ENCODE measurements around the gene LRRN2. TPM values are rescaled to one million over a fixed set of nuclear protein-coding genes. Genes with fewer than 3 reads are reported as not detected.

Gene LRRN2
- total RNA-seq, 1 donor from 2014 or later = 12.8 TPM

- DNase-seq = no peak
Measured at GRCh38 chr1:204628868-204629267, 56.7 kb downstream of the LRRN2 start.

DNA sequence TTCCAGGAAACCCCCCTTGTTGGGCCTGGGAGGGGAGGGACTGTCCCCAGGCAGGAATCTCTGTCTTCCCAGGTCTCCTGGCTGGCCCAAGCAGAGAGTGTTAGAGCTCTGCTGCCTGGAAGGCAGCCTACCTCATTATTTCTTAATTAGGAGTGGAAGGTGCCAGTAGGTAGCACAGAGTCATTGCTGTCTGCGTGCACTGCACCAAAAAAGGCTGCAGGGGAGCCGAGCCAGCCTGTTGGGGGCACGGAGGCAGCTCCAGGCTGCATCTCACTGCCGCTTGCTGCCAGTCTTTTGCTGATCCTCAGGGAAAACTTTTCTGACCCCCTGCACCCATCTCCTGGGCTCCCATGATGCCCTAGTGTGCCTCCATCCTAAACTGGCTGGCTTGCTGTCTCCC, 58.1 kb downstream of the LRRN2 start:
- no peak for DNase-seq

- no peak for DNase-seq
Measured at GRCh38 chr1:204626381-204626780, 59.2 kb downstream of the LRRN2 start.

DNA sequence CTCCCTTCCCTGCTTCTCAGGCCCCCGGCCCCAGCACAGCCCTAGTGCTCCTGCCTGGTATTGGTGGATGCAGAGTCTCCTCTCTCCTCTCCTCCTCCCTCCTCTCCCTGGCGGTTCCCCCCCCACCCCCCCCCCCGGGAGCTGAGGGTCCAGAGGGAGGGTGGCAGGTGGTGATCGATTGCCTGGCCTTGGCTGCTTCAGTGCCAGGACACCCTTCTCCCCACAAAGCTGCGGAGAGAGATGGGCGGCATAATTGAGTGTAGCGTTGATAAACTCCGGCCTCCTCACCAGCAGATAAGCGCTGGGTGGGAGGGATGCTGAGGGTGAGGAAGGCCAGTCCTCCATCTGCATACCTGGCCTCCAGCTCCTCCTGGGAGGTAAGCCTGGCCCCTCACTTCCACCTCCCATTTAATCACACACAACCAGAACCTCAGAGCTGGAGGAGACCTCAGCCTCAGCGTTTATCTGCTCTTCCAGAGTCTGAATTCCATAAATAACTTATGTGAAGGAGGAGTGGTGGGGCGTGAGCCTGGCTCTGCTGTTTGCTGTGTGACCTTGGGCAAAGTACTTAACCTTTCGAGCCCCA, 60.8 kb downstream of the LRRN2 start:
- DNase-seq = no peak

DNA sequence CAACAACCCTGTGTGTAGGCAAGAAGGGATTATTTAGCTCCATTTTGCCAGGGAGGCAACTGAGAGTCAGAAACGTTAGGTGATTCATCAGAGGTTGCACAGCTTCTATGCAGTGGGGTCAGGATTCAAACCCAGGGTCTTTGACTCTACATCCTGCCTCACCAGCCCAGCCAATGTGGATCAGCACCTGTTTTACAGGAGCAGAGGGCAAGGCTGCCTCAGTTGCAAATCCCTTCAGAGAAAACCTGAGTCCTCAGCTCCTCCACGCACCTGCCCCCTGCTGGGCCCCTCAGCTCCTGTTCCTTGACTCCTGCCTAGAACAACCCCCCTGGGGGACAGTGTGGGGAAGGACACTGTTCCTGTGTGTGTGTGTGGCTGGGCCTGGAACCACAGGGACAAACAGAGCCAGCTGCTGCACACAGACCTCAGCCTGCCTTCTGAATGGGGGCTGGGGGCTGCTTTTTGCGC, 61.6 kb downstream of the LRRN2 start:
- no peak for DNase-seq

- no peak for DNase-seq
Measured at GRCh38 chr1:204623365-204623893, 62.1 kb downstream of the LRRN2 start.

GRCh38 chr1:204621996-204622395, 63.5 kb downstream of the LRRN2 start:
- DNase-seq = no peak

- DNase-seq = no peak
Measured at GRCh38 chr1:204621396-204621795, 64.1 kb downstream of the LRRN2 start.

GRCh38 chr1:204619721-204620120, 65.8 kb downstream of the LRRN2 start:
- DNase-seq = no peak

- no peak for DNase-seq
Measured at GRCh38 chr1:204618148-204618760, 67.3 kb downstream of the LRRN2 start.

GRCh38 chr1:204617256-204618147, 68.0 kb downstream of the LRRN2 start:
- no peak for DNase-seq

- DNase-seq = no peak
Measured at GRCh38 chr1:204616641-204617040, 68.9 kb downstream of the LRRN2 start.

DNA sequence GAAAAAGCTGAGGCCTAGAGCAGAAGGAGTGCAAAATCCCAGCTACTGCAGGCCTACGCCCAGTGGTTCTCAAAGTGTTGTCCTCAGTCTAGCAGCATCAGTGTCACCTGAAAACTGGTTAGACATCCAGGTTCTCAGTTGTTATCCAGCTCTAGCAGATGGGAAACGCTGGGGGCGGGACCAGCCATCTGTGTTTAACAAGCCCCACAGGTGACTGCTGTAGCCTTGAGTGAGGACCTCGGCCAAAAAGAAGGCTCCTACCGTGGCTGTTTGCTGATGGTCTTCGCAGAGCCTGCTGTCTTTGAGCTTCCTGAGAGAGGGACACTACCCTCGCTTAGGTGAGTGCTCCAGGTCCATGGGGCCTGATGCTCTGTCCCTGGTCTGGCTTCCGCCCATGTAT, 69.7 kb downstream of the LRRN2 start:
- no peak for DNase-seq

GRCh38 chr1:204613636-204614035, 71.9 kb downstream of the LRRN2 start:
- DNase-seq = no peak

DNA sequence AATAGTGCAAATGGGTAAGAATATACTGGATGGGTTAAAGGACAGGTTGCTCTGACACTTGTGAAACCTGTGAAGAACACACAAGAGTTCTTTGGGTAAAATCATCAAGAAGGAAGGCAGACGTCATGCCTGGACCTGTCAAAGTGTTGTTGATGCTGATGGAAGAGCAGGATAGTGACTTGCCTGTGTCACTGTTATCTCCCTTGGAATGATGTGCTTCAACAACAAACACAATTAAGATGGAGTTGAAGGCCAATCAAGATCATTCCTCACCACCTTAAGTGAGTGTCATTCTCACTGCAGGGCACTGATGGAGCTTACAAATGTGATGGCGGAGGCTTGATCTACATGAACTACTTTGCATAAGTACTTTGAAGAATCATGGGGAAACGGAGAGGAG, 73.2 kb downstream of the LRRN2 start:
- DNase-seq = no peak

- no peak for DNase-seq
Measured at GRCh38 chr1:204611036-204611435, 74.5 kb downstream of the LRRN2 start.

GRCh38 chr1:204607910-204608309, 77.6 kb downstream of the LRRN2 start:
- DNase-seq = no peak

DNA sequence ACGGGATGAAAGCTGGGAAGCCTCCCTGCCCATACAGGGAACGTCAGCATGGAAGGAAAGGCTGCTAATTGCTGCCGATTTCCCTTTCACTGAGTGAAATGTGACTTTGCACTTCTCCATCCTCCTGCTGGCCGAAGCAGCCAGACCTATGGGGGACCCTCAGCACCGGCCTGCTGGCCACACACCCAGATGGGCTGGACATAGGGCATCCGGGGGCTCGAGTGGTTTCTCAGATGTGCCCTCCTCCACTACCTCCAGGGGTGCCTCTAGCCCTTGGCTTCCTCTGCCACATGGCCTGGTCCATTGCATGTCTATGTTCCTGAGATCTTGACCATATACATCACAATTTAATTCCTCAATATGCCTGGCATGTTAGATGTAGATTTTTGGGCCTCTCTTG, 79.7 kb downstream of the LRRN2 start:
- DNase-seq = no peak

DNA sequence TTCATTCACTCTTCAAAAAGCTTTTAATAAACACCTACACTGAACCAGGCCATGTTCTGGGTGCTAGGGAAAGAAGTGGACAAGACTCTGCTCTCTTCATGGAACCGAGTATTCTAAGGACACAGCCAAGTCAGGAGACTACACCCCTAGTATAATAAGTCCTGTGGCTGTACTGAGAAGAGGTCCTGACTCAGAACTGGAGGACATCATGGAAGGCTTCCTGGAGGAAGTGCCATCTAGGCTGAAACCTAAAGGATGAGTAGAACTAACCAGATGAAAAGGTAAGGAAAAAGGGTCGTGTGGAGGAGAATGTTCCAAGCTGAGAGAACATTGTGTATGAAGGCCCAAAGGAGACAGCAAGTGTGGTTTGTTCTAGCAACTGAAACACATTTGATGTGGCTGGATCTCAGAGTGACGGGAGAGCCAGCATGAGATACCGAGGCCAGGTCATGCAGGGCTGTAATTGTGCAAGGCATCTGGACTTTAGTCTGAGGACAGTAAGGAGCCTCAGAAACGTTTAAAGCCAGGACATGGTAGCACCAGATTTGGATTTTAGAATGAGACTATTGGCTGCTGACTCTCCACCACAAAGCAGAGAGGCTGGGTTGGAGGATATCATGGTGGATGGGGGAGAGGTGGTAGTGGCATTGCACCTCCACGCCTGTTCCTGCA, 82.5 kb downstream of the LRRN2 start:
- no peak for DNase-seq

DNA sequence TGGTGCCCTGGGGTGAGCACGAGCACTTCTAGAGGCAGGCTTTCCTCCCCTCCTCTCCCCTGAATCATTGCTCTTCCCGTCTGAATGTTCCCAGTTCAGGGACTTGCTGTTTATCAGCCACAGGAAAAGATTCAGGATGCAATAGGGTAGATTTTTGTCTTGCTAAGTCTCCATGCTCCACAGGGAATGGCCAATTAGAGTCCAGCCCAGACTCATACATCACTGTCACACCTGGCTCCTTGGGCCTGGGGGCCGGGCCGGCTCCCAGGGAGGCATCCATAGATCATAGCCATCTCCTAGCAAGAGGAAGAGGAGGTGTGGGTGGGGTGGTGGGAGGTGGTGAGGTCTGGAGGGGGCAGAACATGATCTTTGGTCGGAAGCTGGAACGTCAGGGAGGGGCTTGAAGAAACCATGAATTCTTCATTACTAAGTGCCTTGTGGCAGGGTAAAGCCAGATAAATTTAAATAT, 83.4 kb downstream of the LRRN2 start:
- DNase-seq = no peak

DNA sequence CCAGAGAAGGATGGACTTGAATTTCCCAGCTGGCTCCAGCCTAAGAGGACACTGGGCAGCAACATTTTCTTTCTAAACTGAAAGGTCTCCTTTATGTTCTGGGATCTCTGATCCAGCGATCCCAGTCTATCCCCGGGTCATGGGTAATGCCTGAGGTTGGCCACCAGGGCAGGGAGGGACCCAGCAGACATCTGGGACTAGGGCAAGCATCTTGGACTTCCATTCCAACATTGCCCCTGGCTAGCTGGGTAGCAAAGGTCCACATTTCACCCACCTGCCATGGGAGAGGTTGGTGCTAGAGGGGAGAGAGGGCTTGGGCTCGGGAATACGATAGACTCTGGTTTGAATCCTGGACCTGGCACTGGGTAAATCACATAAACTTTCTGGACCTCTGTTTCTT, 84.6 kb downstream of the LRRN2 start:
- DNase-seq = no peak

DNA sequence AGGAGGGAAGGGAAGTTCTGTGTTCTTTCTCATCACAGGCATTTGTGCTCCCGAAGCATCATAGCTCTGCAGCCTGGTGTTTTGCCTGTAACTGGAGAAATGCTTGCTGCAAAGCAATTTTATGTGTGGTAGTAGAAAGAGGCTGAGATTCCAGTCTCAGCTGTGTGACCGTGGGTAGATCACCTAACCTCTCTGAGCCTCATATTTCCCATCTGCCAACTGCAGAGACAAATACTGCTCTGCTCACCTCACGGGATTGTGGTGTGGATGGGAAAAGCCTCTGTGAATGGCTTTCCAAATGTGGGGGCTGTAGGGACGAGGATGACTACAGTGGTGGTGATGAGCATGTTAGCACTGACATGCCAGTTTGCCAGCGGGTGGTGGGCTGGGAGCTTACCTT, 85.3 kb downstream of the LRRN2 start:
- DNase-seq = no peak

DNA sequence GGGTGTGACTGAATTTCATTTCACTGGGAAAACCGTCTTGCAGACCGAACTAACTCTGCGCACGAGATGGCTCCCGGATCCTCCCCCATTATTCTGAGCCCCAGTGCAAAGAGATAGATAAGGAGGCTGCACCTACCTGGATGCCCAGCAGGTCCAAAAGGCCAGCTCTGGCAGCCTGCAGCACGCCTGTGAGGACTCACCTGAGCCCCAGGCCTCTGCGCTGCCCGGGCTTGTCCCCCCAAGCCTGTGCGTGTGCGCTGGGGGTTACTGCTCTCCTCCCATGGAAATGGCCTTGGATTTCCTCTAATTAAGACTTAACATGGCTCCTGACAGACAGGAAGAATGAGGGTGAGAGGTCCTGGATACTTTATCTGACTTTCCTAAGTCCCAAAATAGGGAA, 85.9 kb downstream of the LRRN2 start:
- DNase-seq = no peak
